K562 (cell line): Measurements from ENCODE around the gene EIF4G1. TPM values are rescaled to one million over a fixed set of nuclear protein-coding genes. Genes with fewer than 3 reads are reported as not detected.

Experiments
- ATAC-seq: fragments of 200-7000 bp; cut with Tn5 transposase; 3 replicates; pipeline ENCODE4 v1.9.1; 2020; ENCODE audit warnings: moderate library complexity
- BruUV-seq: library from RNA; stranded (reverse); fragments of 400-500 nt; replicated peaks from 2 replicates; lab custom pipeline; 2021; lab: Mats Ljungman, UMichigan
- CTCF ChIA-PET: fragments of 300-600 bp; formaldehyde crosslinking; extraction: SDS; loops from one replicate; lab custom pipeline; 2021; ENCODE audit warnings: low intra/inter-chr PET ratio; lab: Yijun Ruan, JAX
- POLR2A ChIA-PET: fragments of 300-600, 350-650 bp; sonication (Branson Sonifier 250); formaldehyde crosslinking; extraction: SDS; loops from one replicate; lab custom pipeline; 2021; ENCODE audit warnings: antibody characterized with exemption, inconsistent platforms; lab: Yijun Ruan, JAX
- DNase-seq, 4 experiments: peaks; one replicate each; pipeline versions ENCODE4 v3.0.0 to v3.0.0-alpha.2; 2011 to 2018; ENCODE audit warnings: low spot score in 3 of 4, mixed read lengths in 3 of 4; ENCODE audit errors: extremely low read depth in 1 of 4
- FAIRE-seq: peaks from 2 replicates; lab custom pipeline; 2011; peaks lifted over from hg19 to GRCh38; lab: Jason Lieb, UNC
- H2AFZ ChIP-seq: 2 replicates; pipeline ENCODE4 v1.6.0; 2011; ENCODE audit warnings: low read depth, low read length, control low read depth, inconsistent platforms
- H3K27ac ChIP-seq: fragments of 200-600 bp; 3 replicates; pipeline ENCODE4 v1.8.0; 2011; ENCODE audit warnings: low read depth, mild to moderate bottlenecking, control low read depth, inconsistent platforms, low read length, moderate library complexity, mixed read lengths; ENCODE audit errors: extremely low read depth
- H3K27me3 ChIP-seq, 2 experiments: fragments of 300-600 bp in 1 of 2; 2 replicates in 1 of 2; 3 replicates in 1 of 2; pipeline versions ENCODE4 v1.6.0 to v1.8.0; 2011; ENCODE audit warnings: inconsistent platforms in 2 of 2, low read length in 2 of 2, mild to moderate bottlenecking in 1 of 2, mixed read lengths in 1 of 2, moderate library complexity in 1 of 2; ENCODE audit not compliant: control insufficient read depth in 2 of 2, insufficient read depth in 2 of 2
- H3K36me3 ChIP-seq: fragments of 300-600 bp; 3 replicates; pipeline ENCODE4 v1.8.0; 2011; ENCODE audit warnings: mild to moderate bottlenecking, low read length, inconsistent platforms; ENCODE audit not compliant: control insufficient read depth, insufficient read depth
- H3K4me1 ChIP-seq, 2 experiments: fragments of 200-600 bp in 1 of 2; replicated peaks in 1 of 2; 2 replicates in 1 of 2; 3 replicates in 1 of 2; pipeline versions ENCODE4 v1.5.1 to v1.8.0; 2011; ENCODE audit warnings: inconsistent platforms in 2 of 2, low read length in 2 of 2, mild to moderate bottlenecking in 1 of 2, mixed read lengths in 1 of 2, moderate library complexity in 1 of 2; ENCODE audit not compliant: control insufficient read depth in 2 of 2, insufficient read depth in 2 of 2
- H3K4me2 ChIP-seq: 2 replicates; pipeline ENCODE4 v1.6.1; 2011; ENCODE audit warnings: low read length, control low read depth, inconsistent platforms, mixed read lengths; ENCODE audit not compliant: insufficient read depth
- H3K4me3 ChIP-seq: fragments of 200-600 bp; sonication (generic), shearing (Covaris generic); 2 replicates; pipeline ENCODE4 v1.5.1; 2016; ENCODE audit warnings: control low read depth, inconsistent platforms
- H3K79me2 ChIP-seq: fragments of 200-600 bp; 3 replicates; pipeline ENCODE4 v1.8.0; 2011; ENCODE audit warnings: low read length, inconsistent platforms; ENCODE audit not compliant: control insufficient read depth, insufficient read depth
- H3K9ac ChIP-seq, 2 experiments: 2 replicates each; pipeline versions ENCODE4 v1.6.0 to v1.6.1; 2011; ENCODE audit warnings: low read depth in 2 of 2, low read length in 2 of 2, control low read depth in 1 of 2, inconsistent platforms in 1 of 2, mild to moderate bottlenecking in 1 of 2, mixed read lengths in 1 of 2; ENCODE audit not compliant: insufficient read depth in 1 of 2
- H3K9me1 ChIP-seq: one replicate; pipeline ENCODE4 v1.6.0; 2011; ENCODE audit warnings: inconsistent platforms, mild to moderate bottlenecking, low read length, moderate library complexity; ENCODE audit not compliant: control insufficient read depth, insufficient read depth
- H3K9me3 ChIP-seq: replicated peaks from 2 replicates; pipeline ENCODE4 v1.5.1; 2011; ENCODE audit warnings: low read depth, low read length, inconsistent platforms; ENCODE audit not compliant: control insufficient read depth, insufficient read depth
- H4K20me1 ChIP-seq: replicated peaks from 2 replicates; pipeline ENCODE4 v1.6.1; 2011; ENCODE audit warnings: low read length, inconsistent platforms, mixed read lengths; ENCODE audit not compliant: control insufficient read depth, insufficient read depth
- ARID2 ChIP-seq: fragments of 450-650 bp; IDR thresholded peaks from 2 replicates; pipeline ENCODE4 v1.6.1; 2017; ENCODE audit warnings: antibody characterized with exemption, mild to moderate bottlenecking
- POLR2G ChIP-seq: fragments of 200-400 bp; formaldehyde crosslinking; IDR thresholded peaks from 2 replicates; pipeline ENCODE4 v1.6.1; 2017; ENCODE audit warnings: low read depth, mild to moderate bottlenecking, antibody characterized with exemption, low read length, moderate library complexity
- RBFOX2 ChIP-seq: fragments of 200-400 bp; formaldehyde crosslinking; IDR thresholded peaks from 2 replicates; pipeline ENCODE4 v1.6.1; 2017; ENCODE audit warnings: low read depth, mild to moderate bottlenecking, low read length, moderate library complexity
- ZNF217 ChIP-seq: sonication (generic); formaldehyde crosslinking; IDR thresholded peaks from 2 replicates; pipeline ENCODE4 v1.8.0; 2022; ENCODE audit warnings: mild to moderate bottlenecking, missing genetic modification reagents
- WGBS: fragments of 100-300 bp; shearing (Covaris generic); methylation state at CpG from one replicate; pipeline ENCODE4 v1.1.6; 2016; ENCODE audit warnings: low coverage, mixed read lengths; ENCODE audit not compliant: insufficient coverage; ENCODE audit errors: missing lambda C conversion rate; 5-methylcytosine and 5-hydroxymethylcytosine counted together
- in situ Hi-C: fragments of 300-500 bp; cut with MboI; formaldehyde crosslinking; loops from 4 replicates; pipeline ENCODE4 v1.15.0; 2018; ENCODE audit warnings: inconsistent platforms, mixed read lengths
- intact Hi-C: fragments of 100-400 bp; cut with micrococcal nuclease; formaldehyde crosslinking; loops from 2 replicates; pipeline ENCODE4 v1.14.2; 2022
- polyA plus RNA-seq, 8 experiments: library from polyadenylated mRNA; depleted of rRNA in 4 of 8; stranded (reverse) in 5 of 8; unstranded in 3 of 8; fragments of >200 nt; fragmentation: Nextera tagmentation in 2 of 8; fragmentation: Illumina TruSeq in 1 of 8; extraction: Ambion mirVana in 2 of 8; extraction: Trizol in 1 of 8; gene quantifications; 2 replicates each; pipeline versions ENCODE4 v1.2.1 to v1.2.3, GENCODE V29; 2011 to 2014; ENCODE audit warnings: inconsistent platforms in 1 of 8, missing spikeins in 1 of 8
- total RNA-seq, 7 experiments: library from RNA; depleted of rRNA in 6 of 7; stranded (reverse); fragments of >200 nt in 6 of 7; fragmentation: Illumina TruSeq in 2 of 7; extraction: Trizol in 2 of 7; gene quantifications; 2 replicates each; pipeline versions ENCODE4 v1.2.1 to v1.2.3, GENCODE V29; 2011 to 2021; ENCODE audit warnings: low replicate concordance in 1 of 7
- TF ChIP-seq, protein P1 (sequence below): fragments of 200-800 bp; sonication (Bioruptor generic); IDR thresholded peaks from 2 replicates; pipeline ENCODE4 v1.6.1; 2017; ENCODE audit warnings: missing genetic modification characterization, missing compliant biosample characterization
- TF ChIP-seq, protein P2 (sequence below): sonication (generic); formaldehyde crosslinking; IDR thresholded peaks from 2 replicates; pipeline ENCODE4 v1.8.1; 2023; ENCODE audit warnings: mild to moderate bottlenecking, missing genetic modification reagents
- TF ChIP-seq, protein P3 (sequence below): fragments of 250-450 bp; sonication (Bioruptor Pico); IDR thresholded peaks from 2 replicates; pipeline ENCODE4 v1.4.0; 2020; ENCODE audit warnings: borderline replicate concordance

Gene EIF4G1
- total and polyA plus RNA-seq, 9 of the 15 experiments (the other 6 are each of a cell fraction or from before 2014, with no cell fraction given): 4.6 to 505 (median 155) TPM

DNA sequence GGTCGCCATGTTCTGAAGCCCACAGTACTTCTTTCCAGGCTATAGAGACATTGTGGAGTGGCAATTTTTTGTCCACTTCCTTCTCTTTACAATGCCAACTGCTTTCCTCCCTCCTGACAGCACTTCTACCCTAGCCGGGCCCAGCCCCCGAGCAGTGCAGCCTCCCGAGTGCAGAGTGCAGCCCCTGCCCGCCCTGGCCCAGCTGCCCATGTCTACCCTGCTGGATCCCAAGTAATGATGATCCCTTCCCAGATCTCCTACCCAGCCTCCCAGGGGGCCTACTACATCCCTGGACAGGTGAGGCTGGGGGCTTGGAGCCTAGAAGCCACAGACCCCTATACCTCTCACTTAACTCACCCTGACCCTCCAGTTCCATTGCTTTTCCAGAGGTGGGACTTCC is 2.8 kb downstream of the EIF4G1 start:
- BruUV-seq: TSS peak; percentile 38
- in situ Hi-C loops (no loop called here), intact Hi-C loops (no loop called here)
- Histone ChIP-seq H3K4me3 (0 out of 2 replicates have a peak overlapping the region, but pooled peaks have one; percentile 14), H4K20me1 (peaks cover 41% of the 10 kb centered on the region), H2AFZ (no peak overlapping the region), H3K9me3 (no peaks in the 10 kb centered on the region), H3K9me1 (peaks cover 13% of the 10 kb centered on the region), H3K79me2 (peaks cover 77% of the 10 kb centered on the region), H3K27me3 (no peaks in the 10 kb centered on the region), H3K9ac (peak overlapping the region in 1 of 2 experiments; percentile 100; a peak in 2 of 4 replicates), H3K4me1 (peaks cover 13 to 39% of the 10 kb centered on the region in 2 experiments; a peak in 4 of 5 replicates), H3K36me3 (peaks cover 69% of the 10 kb centered on the region), H3K4me2 (peak overlapping the region; percentile 99), H3K27ac (no peak overlapping the region; the same call in 2 of the 3 replicates)
- ChIA-PET CTCF (no interaction called here), POLR2A (interaction anchor here (0.6 to 1.5 kb wide), 6 partner anchors 9 to 96 kb away, joined by 3 to 4 read pairs (median 3); no protein-coding TSS in a partner anchor)
- FAIRE-seq (no peak), DNase-seq (no peak), ATAC-seq (no peak)
- WGBS: 81% methylated on average over 5 of the region's 5 CpGs
- TF ChIP-seq RBFOX2 (0 out of 2 replicates have a peak, but pooled peaks have one; percentile 43), ARID2 (no peak)

- Histone ChIP-seq H3K9ac (peak overlapping the region in 1 of 2 experiments; percentile 28; a peak in 1 of 4 replicates), H4K20me1 (peaks cover 55% of the 10 kb centered on the region), H3K27me3 (no peaks in the 10 kb centered on the region), H3K79me2 (peaks cover 79% of the 10 kb centered on the region), H3K4me3 (no peak overlapping the region), H3K27ac (no peak overlapping the region), H3K4me1 (peaks cover 13 to 35% of the 10 kb centered on the region in 2 experiments; a peak in 4 of 5 replicates), H3K4me2 (no peak overlapping the region), H3K36me3 (peaks cover 98% of the 10 kb centered on the region), H3K9me3 (no peaks in the 10 kb centered on the region), H3K9me1 (peaks cover 13% of the 10 kb centered on the region), H2AFZ (no peak overlapping the region)
- ChIA-PET CTCF (no interaction called here), POLR2A (interaction anchor here (0.9 to 3.6 kb wide), 3 partner anchors 11 to 17 kb away, joined by 4 to 15 read pairs (median 5); no protein-coding TSS in a partner anchor)
- intact Hi-C loops: no loop called here
- WGBS: 78% methylated on average over 4 of the region's 4 CpGs
- no peak for FAIRE-seq
- no peak for TF ChIP-seq ZNF217 (CRISPR knock-in tag)
- TF ChIP-seq, protein P1, sequence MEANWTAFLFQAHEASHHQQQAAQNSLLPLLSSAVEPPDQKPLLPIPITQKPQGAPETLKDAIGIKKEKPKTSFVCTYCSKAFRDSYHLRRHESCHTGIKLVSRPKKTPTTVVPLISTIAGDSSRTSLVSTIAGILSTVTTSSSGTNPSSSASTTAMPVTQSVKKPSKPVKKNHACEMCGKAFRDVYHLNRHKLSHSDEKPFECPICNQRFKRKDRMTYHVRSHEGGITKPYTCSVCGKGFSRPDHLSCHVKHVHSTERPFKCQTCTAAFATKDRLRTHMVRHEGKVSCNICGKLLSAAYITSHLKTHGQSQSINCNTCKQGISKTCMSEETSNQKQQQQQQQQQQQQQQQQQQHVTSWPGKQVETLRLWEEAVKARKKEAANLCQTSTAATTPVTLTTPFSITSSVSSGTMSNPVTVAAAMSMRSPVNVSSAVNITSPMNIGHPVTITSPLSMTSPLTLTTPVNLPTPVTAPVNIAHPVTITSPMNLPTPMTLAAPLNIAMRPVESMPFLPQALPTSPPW (CRISPR knock-in tag): peak; percentile 64
- TF ChIP-seq, protein P2, sequence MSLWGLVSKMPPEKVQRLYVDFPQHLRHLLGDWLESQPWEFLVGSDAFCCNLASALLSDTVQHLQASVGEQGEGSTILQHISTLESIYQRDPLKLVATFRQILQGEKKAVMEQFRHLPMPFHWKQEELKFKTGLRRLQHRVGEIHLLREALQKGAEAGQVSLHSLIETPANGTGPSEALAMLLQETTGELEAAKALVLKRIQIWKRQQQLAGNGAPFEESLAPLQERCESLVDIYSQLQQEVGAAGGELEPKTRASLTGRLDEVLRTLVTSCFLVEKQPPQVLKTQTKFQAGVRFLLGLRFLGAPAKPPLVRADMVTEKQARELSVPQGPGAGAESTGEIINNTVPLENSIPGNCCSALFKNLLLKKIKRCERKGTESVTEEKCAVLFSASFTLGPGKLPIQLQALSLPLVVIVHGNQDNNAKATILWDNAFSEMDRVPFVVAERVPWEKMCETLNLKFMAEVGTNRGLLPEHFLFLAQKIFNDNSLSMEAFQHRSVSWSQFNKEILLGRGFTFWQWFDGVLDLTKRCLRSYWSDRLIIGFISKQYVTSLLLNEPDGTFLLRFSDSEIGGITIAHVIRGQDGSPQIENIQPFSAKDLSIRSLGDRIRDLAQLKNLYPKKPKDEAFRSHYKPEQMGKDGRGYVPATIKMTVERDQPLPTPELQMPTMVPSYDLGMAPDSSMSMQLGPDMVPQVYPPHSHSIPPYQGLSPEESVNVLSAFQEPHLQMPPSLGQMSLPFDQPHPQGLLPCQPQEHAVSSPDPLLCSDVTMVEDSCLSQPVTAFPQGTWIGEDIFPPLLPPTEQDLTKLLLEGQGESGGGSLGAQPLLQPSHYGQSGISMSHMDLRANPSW (CRISPR knock-in tag): no peak
- peak; percentile 25; the same call in 1 of the 2 replicates for TF ChIP-seq POLR2G
- TF ChIP-seq, protein P3, sequence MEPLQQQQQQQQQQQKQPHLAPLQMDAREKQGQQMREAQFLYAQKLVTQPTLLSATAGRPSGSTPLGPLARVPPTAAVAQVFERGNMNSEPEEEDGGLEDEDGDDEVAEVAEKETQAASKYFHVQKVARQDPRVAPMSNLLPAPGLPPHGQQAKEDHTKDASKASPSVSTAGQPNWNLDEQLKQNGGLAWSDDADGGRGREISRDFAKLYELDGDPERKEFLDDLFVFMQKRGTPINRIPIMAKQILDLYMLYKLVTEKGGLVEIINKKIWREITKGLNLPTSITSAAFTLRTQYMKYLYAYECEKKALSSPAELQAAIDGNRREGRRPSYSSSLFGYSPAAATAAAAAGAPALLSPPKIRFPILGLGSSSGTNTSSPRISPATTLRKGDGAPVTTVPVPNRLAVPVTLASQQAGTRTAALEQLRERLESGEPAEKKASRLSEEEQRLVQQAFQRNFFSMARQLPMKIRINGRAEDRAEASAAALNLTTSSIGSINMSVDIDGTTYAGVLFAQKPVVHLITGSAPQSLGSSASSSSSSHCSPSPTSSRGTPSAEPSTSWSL (CRISPR knock-in tag): no peak
- in situ Hi-C loops: no loop called here
- DNase-seq: peak in 3 of 4 experiments; percentile 39 to 49 (median 49)
- ATAC-seq: peak; percentile 15
- no TSS peak for BruUV-seq
These were observed 5.7 kb downstream of the EIF4G1 start for GRCh38 chr3:184320104-184320445.
